ENCODE measurements around the gene FBXO47.

GRCh38 chr17:38978180-38978579 lies 11.0 kb upstream of the FBXO47 start:
- TF ChIP-seq, protein P1, sequence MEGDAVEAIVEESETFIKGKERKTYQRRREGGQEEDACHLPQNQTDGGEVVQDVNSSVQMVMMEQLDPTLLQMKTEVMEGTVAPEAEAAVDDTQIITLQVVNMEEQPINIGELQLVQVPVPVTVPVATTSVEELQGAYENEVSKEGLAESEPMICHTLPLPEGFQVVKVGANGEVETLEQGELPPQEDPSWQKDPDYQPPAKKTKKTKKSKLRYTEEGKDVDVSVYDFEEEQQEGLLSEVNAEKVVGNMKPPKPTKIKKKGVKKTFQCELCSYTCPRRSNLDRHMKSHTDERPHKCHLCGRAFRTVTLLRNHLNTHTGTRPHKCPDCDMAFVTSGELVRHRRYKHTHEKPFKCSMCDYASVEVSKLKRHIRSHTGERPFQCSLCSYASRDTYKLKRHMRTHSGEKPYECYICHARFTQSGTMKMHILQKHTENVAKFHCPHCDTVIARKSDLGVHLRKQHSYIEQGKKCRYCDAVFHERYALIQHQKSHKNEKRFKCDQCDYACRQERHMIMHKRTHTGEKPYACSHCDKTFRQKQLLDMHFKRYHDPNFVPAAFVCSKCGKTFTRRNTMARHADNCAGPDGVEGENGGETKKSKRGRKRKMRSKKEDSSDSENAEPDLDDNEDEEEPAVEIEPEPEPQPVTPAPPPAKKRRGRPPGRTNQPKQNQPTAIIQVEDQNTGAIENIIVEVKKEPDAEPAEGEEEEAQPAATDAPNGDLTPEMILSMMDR (IDR thresholded peaks at IDR 0.05), result no peak
- no peak for TF ChIP-seq EZH2 (IDR thresholded peaks at IDR 0.05; ENCODE audit: borderline replicate concordance, insufficient read depth, low read depth, low read length, poor library complexity, severe bottlenecking)
